Endothelial cell of umbilical vein (primary cell): Measurements from ENCODE around the gene ZNF587. TPM values are rescaled to one million over a fixed set of nuclear protein-coding genes. Genes with fewer than 3 reads are reported as not detected.
"Not testable (repeated sequence)": the region's sequence is repeated elsewhere in the genome, so short reads cannot be mapped to it uniquely, and the experiment has no call there.

Experiments
- BruUV-seq: library from RNA; stranded (reverse); fragments of 400-500 nt; replicated peaks from 2 replicates; lab custom pipeline; 2021; lab: Mats Ljungman, UMichigan
- CTCF ChIA-PET: fragments of 300-600, 350-600 bp; sonication (Branson Sonifier 250); formaldehyde crosslinking; loops from one replicate; lab custom pipeline; 2021; ENCODE audit warnings: antibody characterized with exemption, inconsistent platforms; lab: Charles Lee
- POLR2A ChIA-PET: fragments of 300-600, 350-600 bp; sonication (Branson Sonifier 250); formaldehyde crosslinking; loops from one replicate; lab custom pipeline; 2021; ENCODE audit warnings: antibody characterized with exemption, inconsistent platforms; lab: Charles Lee
- DNase-seq: peaks from one replicate; pipeline ENCODE4 v3.0.0-alpha.2; 2011; ENCODE audit warnings: low read depth, low spot score
- FAIRE-seq: peaks from 2 replicates; lab custom pipeline; 2011; peaks lifted over from hg19 to GRCh38; lab: Jason Lieb, UNC
- H2AFZ ChIP-seq: 2 replicates; pipeline ENCODE4 v1.6.0; 2012; ENCODE audit warnings: low read depth, low read length, control low read depth, inconsistent platforms
- H3K27ac ChIP-seq: 2 replicates; pipeline ENCODE4 v1.5.1; 2011; ENCODE audit warnings: low read depth, mild to moderate bottlenecking, control low read depth, low read length, moderate library complexity; ENCODE audit not compliant: insufficient read depth
- H3K27me3 ChIP-seq, 2 experiments: 2 replicates each; pipeline versions ENCODE4 v1.6.0 to v1.6.1; 2011; ENCODE audit warnings: low read length in 2 of 2, mixed read lengths in 1 of 2; ENCODE audit not compliant: control insufficient read depth in 2 of 2, insufficient read depth in 2 of 2
- H3K36me3 ChIP-seq, 2 experiments: 2 replicates in 1 of 2; 3 replicates in 1 of 2; pipeline ENCODE4 v1.5.1; 2011; ENCODE audit warnings: low read length in 2 of 2, mild to moderate bottlenecking in 1 of 2, moderate library complexity in 1 of 2; ENCODE audit not compliant: control insufficient read depth in 2 of 2, insufficient read depth in 2 of 2; ENCODE audit errors: extremely low read depth in 1 of 2
- H3K4me1 ChIP-seq: 3 replicates; pipeline ENCODE4 v1.5.1; 2011; ENCODE audit warnings: mild to moderate bottlenecking, low read length; ENCODE audit not compliant: control insufficient read depth, insufficient read depth; ENCODE audit errors: extremely low read depth
- H3K4me2 ChIP-seq: 2 replicates; pipeline ENCODE4 v1.6.1; 2011; ENCODE audit warnings: low read length, control low read depth, mixed read lengths; ENCODE audit not compliant: insufficient read depth
- H3K4me3 ChIP-seq, 3 experiments: fragments of 200-600 bp in 1 of 3; sonication (generic), shearing (Covaris generic) in 1 of 3; replicated peaks in 1 of 3; 2 replicates each; pipeline ENCODE4 v1.5.1; 2011 to 2016; ENCODE audit warnings: control low read depth in 3 of 3, low read length in 3 of 3, mild to moderate bottlenecking in 2 of 3, inconsistent platforms in 1 of 3, low read depth in 1 of 3, moderate library complexity in 1 of 3; ENCODE audit not compliant: insufficient read depth in 1 of 3
- H3K79me2 ChIP-seq: 2 replicates; pipeline ENCODE4 v1.6.0; 2012; ENCODE audit warnings: low read length, inconsistent platforms; ENCODE audit not compliant: control insufficient read depth, insufficient read depth
- H3K9ac ChIP-seq: replicated peaks from 2 replicates; pipeline ENCODE3; 2011; ENCODE audit warnings: low read length, control low read depth; ENCODE audit not compliant: insufficient read depth; ENCODE audit errors: extremely low read depth
- H3K9me1 ChIP-seq: replicated peaks from 3 replicates; pipeline ENCODE4 v1.6.0; 2011; ENCODE audit warnings: mild to moderate bottlenecking, low read length; ENCODE audit not compliant: control insufficient read depth, insufficient read depth; ENCODE audit errors: extremely low read depth
- H3K9me3 ChIP-seq: replicated peaks from 2 replicates; pipeline ENCODE4 v1.5.1; 2012; ENCODE audit warnings: low read length, inconsistent platforms; ENCODE audit not compliant: control insufficient read depth, insufficient read depth
- H4K20me1 ChIP-seq: replicated peaks from 2 replicates; pipeline ENCODE3; 2011; ENCODE audit warnings: mild to moderate bottlenecking, low read length; ENCODE audit not compliant: control insufficient read depth, insufficient read depth; ENCODE audit errors: extremely low read depth
- EZH2 ChIP-seq: IDR thresholded peaks from 2 replicates; pipeline ENCODE4 v1.6.1; 2012; ENCODE audit warnings: borderline replicate concordance, low read depth, mild to moderate bottlenecking, moderate library complexity, low read length, inconsistent platforms; ENCODE audit not compliant: severe bottlenecking
- FOS ChIP-seq: IDR thresholded peaks from 2 replicates; pipeline ENCODE4 v1.6.1; 2011; ENCODE audit warnings: mild to moderate bottlenecking, low read length, moderate library complexity, borderline replicate concordance; ENCODE audit not compliant: insufficient read depth
- GATA2 ChIP-seq: IDR thresholded peaks from 2 replicates; pipeline ENCODE4 v1.7.0; 2011; ENCODE audit warnings: low read depth, mild to moderate bottlenecking, moderate library complexity, mixed read lengths, low read length; ENCODE audit not compliant: insufficient read length, insufficient read depth
- JUN ChIP-seq: IDR thresholded peaks from 2 replicates; pipeline ENCODE4 v1.6.1; 2011; ENCODE audit warnings: borderline replicate concordance, low read depth; ENCODE audit not compliant: insufficient read length, insufficient read depth
- MYC ChIP-seq: IDR thresholded peaks from one replicate; pipeline ENCODE4 v1.6.1; 2011; ENCODE audit warnings: mild to moderate bottlenecking, low read depth, low read length
- POLR2A ChIP-seq: IDR thresholded peaks from 2 replicates; pipeline ENCODE4 v1.6.1; 2012; ENCODE audit warnings: low read depth, mild to moderate bottlenecking, control low read depth, low read length
- POLR2AphosphoS5 ChIP-seq: IDR thresholded peaks from 2 replicates; pipeline ENCODE4 v1.6.1; 2012; ENCODE audit warnings: low read depth, mild to moderate bottlenecking, control low read depth, low read length, moderate library complexity; ENCODE audit not compliant: insufficient read depth
- dilution Hi-C: fragments of 300-500 bp; cut with MboI; formaldehyde crosslinking; loops from one replicate; pipeline ENCODE4 v1.15.0; 2019; ENCODE audit warnings: low sequenced_read_pairs; ENCODE audit not compliant: extremely low pct_ligation_motif_present
- intact Hi-C: fragments of 100-400 bp; cut with micrococcal nuclease; formaldehyde crosslinking; loops from one replicate; pipeline ENCODE4 v1.10.0; 2022
- polyA plus RNA-seq, 4 experiments: library from polyadenylated mRNA; depleted of rRNA in 3 of 4; stranded (reverse) in 3 of 4; unstranded in 1 of 4; fragments of >200 nt; gene quantifications; 2 replicates each; pipeline versions ENCODE4 v1.2.1 to v1.2.3, GENCODE V29; 2011 to 2012; ENCODE audit warnings: missing spikeins in 1 of 4
- total RNA-seq: library from RNA; stranded (reverse); gene quantifications from 2 replicates; pipeline ENCODE4 v1.2.3, GENCODE V29; 2021
- TF ChIP-seq, protein P1 (sequence below): IDR thresholded peaks from 2 replicates; pipeline ENCODE4 v1.6.1; 2011; ENCODE audit not compliant: insufficient read depth, insufficient read length
- TF ChIP-seq, protein P2 (sequence below), 2 donors: IDR thresholded peaks; 1 replicate in 1 of 2; 2 replicates in 1 of 2; pipeline ENCODE4 v1.5.1; 2011; ENCODE audit warnings: low read length in 2 of 2, mild to moderate bottlenecking in 2 of 2, moderate library complexity in 2 of 2, control low read depth in 1 of 2, inconsistent platforms in 1 of 2, low read depth in 1 of 2; ENCODE audit not compliant: insufficient read depth in 1 of 2; ENCODE audit errors: extremely low read depth in 1 of 2

ZNF587 gene
- total and polyA plus RNA-seq, 2 donors (not counting 3 experiments of a cell fraction or from before 2014, with no cell fraction given), result 13.1 to 44.0 TPM

DNA sequence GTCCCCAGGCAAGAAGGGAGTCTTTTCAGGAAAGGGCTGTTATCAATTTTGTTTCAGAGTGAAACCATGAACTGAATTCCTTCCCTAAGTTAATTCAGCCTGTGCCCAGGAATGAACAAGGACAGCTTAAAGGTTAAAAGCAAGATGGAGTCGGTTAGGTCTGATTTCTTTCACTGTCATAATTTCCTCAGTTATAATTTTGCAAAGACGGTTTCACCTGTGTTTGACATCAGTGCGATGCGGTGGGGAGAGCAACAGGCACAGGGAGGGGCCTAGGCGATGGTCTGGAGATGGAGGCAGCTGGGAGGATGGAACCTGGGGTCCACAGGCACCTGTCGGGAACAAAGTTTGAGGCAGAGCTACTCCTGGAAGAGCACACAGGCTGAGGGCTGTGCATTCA, 29.1 kb upstream of the ZNF587 start:
- Histone ChIP-seq H4K20me1 (no peaks in the 10 kb centered on the region), H3K4me3 (peak overlapping the region; percentile 82 to 92 (median 83)), H3K9ac (no peak overlapping the region), H3K27ac (no peak overlapping the region), H3K79me2 (peaks cover 57% of the 10 kb centered on the region), H3K9me3 (no peaks in the 10 kb centered on the region), H3K9me1 (no peaks in the 10 kb centered on the region), H3K4me2 (peak overlapping the region; percentile 63), H3K4me1 (peaks cover 2% of the 10 kb centered on the region), H2AFZ (no peak overlapping the region), H3K36me3 (no peaks in the 10 kb centered on the region), H3K27me3 (no peaks in the 10 kb centered on the region)
- BruUV-seq, result no TSS peak
- FAIRE-seq, result no peak
- dilution Hi-C loops, result no loop called here
- TF ChIP-seq FOS (no peak), MYC (no peak), POLR2A (no peak), GATA2 (no peak), JUN (no peak), POLR2AphosphoS5 (no peak), EZH2 (no peak)
- TF ChIP-seq, protein P1, sequence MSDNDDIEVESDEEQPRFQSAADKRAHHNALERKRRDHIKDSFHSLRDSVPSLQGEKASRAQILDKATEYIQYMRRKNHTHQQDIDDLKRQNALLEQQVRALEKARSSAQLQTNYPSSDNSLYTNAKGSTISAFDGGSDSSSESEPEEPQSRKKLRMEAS, result no peak
- TF ChIP-seq, protein P2, sequence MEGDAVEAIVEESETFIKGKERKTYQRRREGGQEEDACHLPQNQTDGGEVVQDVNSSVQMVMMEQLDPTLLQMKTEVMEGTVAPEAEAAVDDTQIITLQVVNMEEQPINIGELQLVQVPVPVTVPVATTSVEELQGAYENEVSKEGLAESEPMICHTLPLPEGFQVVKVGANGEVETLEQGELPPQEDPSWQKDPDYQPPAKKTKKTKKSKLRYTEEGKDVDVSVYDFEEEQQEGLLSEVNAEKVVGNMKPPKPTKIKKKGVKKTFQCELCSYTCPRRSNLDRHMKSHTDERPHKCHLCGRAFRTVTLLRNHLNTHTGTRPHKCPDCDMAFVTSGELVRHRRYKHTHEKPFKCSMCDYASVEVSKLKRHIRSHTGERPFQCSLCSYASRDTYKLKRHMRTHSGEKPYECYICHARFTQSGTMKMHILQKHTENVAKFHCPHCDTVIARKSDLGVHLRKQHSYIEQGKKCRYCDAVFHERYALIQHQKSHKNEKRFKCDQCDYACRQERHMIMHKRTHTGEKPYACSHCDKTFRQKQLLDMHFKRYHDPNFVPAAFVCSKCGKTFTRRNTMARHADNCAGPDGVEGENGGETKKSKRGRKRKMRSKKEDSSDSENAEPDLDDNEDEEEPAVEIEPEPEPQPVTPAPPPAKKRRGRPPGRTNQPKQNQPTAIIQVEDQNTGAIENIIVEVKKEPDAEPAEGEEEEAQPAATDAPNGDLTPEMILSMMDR (IDR thresholded peaks at IDR 0.05; ENCODE audit: extremely low read depth in 1 of 2, insufficient read depth in 1 of 2, low read depth in 1 of 2, low read length in 2 of 2), result no peak
- intact Hi-C loops, result no loop called here
- CTCF ChIA-PET, result interaction anchor here (1.3 kb wide), 1 partner anchor 51 kb away, joined by 3 read pairs; the partner anchor contains the start of gene ZNF586
- POLR2A ChIA-PET, result no interaction called here
- no peak for DNase-seq

DNA sequence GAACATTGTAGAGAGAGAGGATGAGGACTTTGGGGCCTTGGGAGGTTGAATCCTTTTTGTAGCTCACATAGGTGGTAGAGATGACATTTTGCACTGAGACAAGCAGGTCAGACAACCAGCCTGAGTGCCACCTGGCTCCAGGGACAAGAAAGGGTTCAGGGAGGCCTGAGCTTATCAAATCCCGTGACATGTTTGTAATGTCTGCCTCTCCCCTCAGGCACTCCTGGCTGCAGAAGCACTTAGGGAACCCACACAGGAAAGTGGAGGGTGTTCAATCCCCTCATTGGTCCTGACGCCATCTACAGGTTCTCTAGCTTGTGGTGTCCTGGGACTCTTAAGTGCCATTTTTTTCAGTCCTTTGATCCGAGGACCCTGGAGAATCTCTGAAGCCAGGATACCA, 28.6 kb upstream of the ZNF587 start:
- BruUV-seq, intact Hi-C loops, H3K4me2 ChIP-seq, H3K27me3 ChIP-seq, H3K36me3 ChIP-seq, FAIRE-seq, H3K4me1 ChIP-seq, H3K9ac ChIP-seq, DNase-seq, H2AFZ ChIP-seq, H3K9me3 ChIP-seq, dilution Hi-C loops, H4K20me1 ChIP-seq, H3K9me1 ChIP-seq, CTCF ChIA-PET, H3K27ac ChIP-seq, H3K4me3 ChIP-seq, POLR2A ChIA-PET: not testable (repeated sequence)
- H3K79me2 ChIP-seq, result peaks cover 62% of the 10 kb centered on the region

DNA sequence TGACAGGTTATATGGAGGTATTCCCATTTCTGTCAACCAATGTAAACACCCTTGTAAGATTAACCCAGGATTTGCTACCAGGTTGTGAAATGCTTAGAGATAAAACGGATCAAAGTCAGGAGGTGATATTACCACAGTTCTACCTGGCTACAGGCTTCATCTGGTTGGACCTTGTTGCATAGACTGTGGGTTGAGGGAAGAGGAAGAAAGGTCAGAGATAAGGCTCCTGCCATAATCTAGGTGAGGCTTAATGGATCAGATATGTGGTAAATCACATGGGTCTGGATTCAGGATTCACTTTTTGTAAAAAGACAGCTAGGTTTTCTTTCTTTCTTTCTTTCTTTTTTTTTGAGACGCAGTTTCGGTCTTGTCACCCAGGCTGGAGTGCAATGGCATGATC, 28.2 kb upstream of the ZNF587 start:
- H3K36me3 ChIP-seq, CTCF ChIA-PET, dilution Hi-C loops, intact Hi-C loops, H3K4me1 ChIP-seq, H2AFZ ChIP-seq, POLR2A ChIA-PET, H3K4me2 ChIP-seq, H3K27ac ChIP-seq, DNase-seq, H3K27me3 ChIP-seq, H3K9me3 ChIP-seq, H3K9ac ChIP-seq, H4K20me1 ChIP-seq, H3K4me3 ChIP-seq, FAIRE-seq, BruUV-seq, H3K9me1 ChIP-seq: not testable (repeated sequence)
- H3K79me2 ChIP-seq, result peaks cover 65% of the 10 kb centered on the region
